ENCODE measurements around the gene BPI.
"Not testable (repeated sequence)": the region's sequence is repeated elsewhere in the genome, so short reads cannot be mapped to it uniquely, and the experiment has no call there.

BPI gene

GRCh38 chr20:38311091-38311490, 7.1 kb downstream of the BPI start:
- Histone ChIP-seq H3K27me3 (ENCODE audit: control insufficient read depth in 5 of 5, insufficient read depth in 4 of 5, low read length in 5 of 5) (peaks cover 0 to 17% (median 0%) of the 10 kb centered on the region in 5 donors), H3K9me3 (ENCODE audit: control insufficient read depth in 5 of 5, low read length in 5 of 5) (peaks cover 0 to 11% (median 2%) of the 10 kb centered on the region in 5 donors), H3K27ac (ENCODE audit: low read depth, low read length) (no peak overlapping the region), H3K9ac (ENCODE audit: low read length in 5 of 5) (no peak overlapping the region), H3K4me3 (ENCODE audit: low read depth in 1 of 5, low read length in 5 of 5) (no peak overlapping the region), H3K4me1 (ENCODE audit: control insufficient read depth in 5 of 5, insufficient read depth in 5 of 5, low read length in 5 of 5) (no peaks in the 10 kb centered on the region), H3K36me3 (ENCODE audit: control insufficient read depth in 5 of 5, insufficient read depth in 5 of 5, low read length in 5 of 5) (no peaks in the 10 kb centered on the region)

DNA sequence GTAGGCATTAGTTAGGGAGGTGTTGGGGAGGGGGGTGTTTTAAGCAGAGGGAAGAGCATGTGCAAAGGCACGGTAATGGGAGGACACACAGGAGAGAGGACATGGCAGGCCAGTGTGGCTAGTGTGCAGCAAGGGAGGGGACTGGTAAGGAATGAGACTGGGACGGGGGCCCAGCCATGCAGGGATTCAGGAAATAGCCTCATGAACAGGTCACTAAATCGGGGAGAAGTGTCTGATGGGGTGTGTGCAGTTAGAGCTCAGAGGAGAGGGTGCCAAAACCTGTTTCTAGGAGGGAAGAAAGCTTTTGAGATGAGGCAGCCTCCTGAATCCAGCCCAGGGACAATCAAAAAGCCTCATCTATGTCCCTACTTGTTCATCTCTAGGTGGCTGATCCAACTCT, 7.5 kb downstream of the BPI start:
- Histone ChIP-seq H3K27me3 (ENCODE audit: control insufficient read depth in 5 of 5, insufficient read depth in 4 of 5, low read length in 5 of 5) (peaks cover 0 to 17% (median 0%) of the 10 kb centered on the region in 5 donors), H3K9me3 (ENCODE audit: control insufficient read depth in 5 of 5, low read length in 5 of 5) (peaks cover 0 to 11% (median 2%) of the 10 kb centered on the region in 5 donors), H3K9ac (ENCODE audit: low read length in 5 of 5) (no peak overlapping the region), H3K27ac (ENCODE audit: low read depth, low read length) (no peak overlapping the region), H3K4me3 (ENCODE audit: low read depth in 1 of 5, low read length in 5 of 5) (no peak overlapping the region), H3K36me3 (ENCODE audit: control insufficient read depth in 5 of 5, insufficient read depth in 5 of 5, low read length in 5 of 5) (no peaks in the 10 kb centered on the region), H3K4me1 (ENCODE audit: control insufficient read depth in 5 of 5, insufficient read depth in 5 of 5, low read length in 5 of 5) (no peaks in the 10 kb centered on the region)

DNA sequence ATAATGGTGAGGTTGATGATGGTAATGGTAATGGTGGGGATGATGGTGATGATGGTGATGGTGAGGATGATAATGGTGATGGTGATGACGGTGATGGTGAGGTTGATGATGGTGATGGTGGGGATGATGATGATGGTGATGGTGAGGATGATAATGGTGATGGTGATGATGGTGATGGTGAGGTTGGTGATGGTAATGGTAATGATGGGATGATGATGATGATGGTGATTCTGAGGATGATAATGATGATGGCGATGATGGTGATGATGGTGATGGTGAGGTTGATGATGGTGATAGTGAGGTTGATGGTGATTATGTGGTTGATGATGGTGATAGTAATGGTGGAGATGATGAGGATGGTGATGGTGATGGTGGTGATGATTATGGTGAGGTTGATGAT, 9.7 kb downstream of the BPI start:
- Histone ChIP-seq H3K27me3 (ENCODE audit: control insufficient read depth in 5 of 5, insufficient read depth in 4 of 5, low read length in 5 of 5) (peaks cover 0 to 13% (median 0%) of the 10 kb centered on the region in 5 donors), H3K27ac (ENCODE audit: low read depth, low read length) (no peak overlapping the region), H3K36me3 (ENCODE audit: control insufficient read depth in 5 of 5, insufficient read depth in 5 of 5, low read length in 5 of 5) (no peaks in the 10 kb centered on the region), H3K4me1 (ENCODE audit: control insufficient read depth in 5 of 5, insufficient read depth in 5 of 5, low read length in 5 of 5) (no peaks in the 10 kb centered on the region), H3K9me3 (ENCODE audit: control insufficient read depth in 5 of 5, low read length in 5 of 5) (peaks cover 0 to 11% (median 2%) of the 10 kb centered on the region in 5 donors), H3K4me3 (ENCODE audit: low read depth in 1 of 5, low read length in 5 of 5) (no peak overlapping the region), H3K9ac (ENCODE audit: low read length in 5 of 5) (no peak overlapping the region)

- peaks cover 0 to 14% (median 0%) of the 10 kb centered on the region in 5 donors for H3K27me3 ChIP-seq (ENCODE audit: control insufficient read depth in 5 of 5, insufficient read depth in 4 of 5, low read length in 5 of 5)
- H3K4me3 ChIP-seq (ENCODE audit: low read depth in 1 of 5, low read length in 5 of 5); H3K9me3 ChIP-seq (ENCODE audit: control insufficient read depth in 5 of 5, low read length in 5 of 5); H3K4me1 ChIP-seq (ENCODE audit: control insufficient read depth in 5 of 5, insufficient read depth in 5 of 5, low read length in 5 of 5); H3K27ac ChIP-seq (ENCODE audit: low read depth, low read length); H3K9ac ChIP-seq (ENCODE audit: low read length in 5 of 5); H3K36me3 ChIP-seq (ENCODE audit: control insufficient read depth in 5 of 5, insufficient read depth in 5 of 5, low read length in 5 of 5): not testable (repeated sequence)
Observed at GRCh38 chr20:38314350-38314749, 10.4 kb downstream of the BPI start.

- Histone ChIP-seq H3K9me3 (ENCODE audit: control insufficient read depth in 5 of 5, low read length in 5 of 5) (peaks cover 0 to 6% (median 0%) of the 10 kb centered on the region in 5 donors), H3K4me1 (ENCODE audit: control insufficient read depth in 5 of 5, insufficient read depth in 5 of 5, low read length in 5 of 5) (no peaks in the 10 kb centered on the region), H3K36me3 (ENCODE audit: control insufficient read depth in 5 of 5, insufficient read depth in 5 of 5, low read length in 5 of 5) (no peaks in the 10 kb centered on the region), H3K9ac (ENCODE audit: low read length in 5 of 5) (no peak overlapping the region), H3K27ac (ENCODE audit: low read depth, low read length) (no peak overlapping the region), H3K4me3 (ENCODE audit: low read depth in 1 of 5, low read length in 5 of 5) (no peak overlapping the region), H3K27me3 (ENCODE audit: control insufficient read depth in 5 of 5, insufficient read depth in 4 of 5, low read length in 5 of 5) (peaks cover 0 to 13% (median 3%) of the 10 kb centered on the region in 5 donors)
Observed at GRCh38 chr20:38315290-38315966, 11.5 kb downstream of the BPI start.

GRCh38 chr20:38316341-38316740, 12.4 kb downstream of the BPI start:
- Histone ChIP-seq H3K4me1 (ENCODE audit: control insufficient read depth in 5 of 5, insufficient read depth in 5 of 5, low read length in 5 of 5) (no peaks in the 10 kb centered on the region), H3K36me3 (ENCODE audit: control insufficient read depth in 5 of 5, insufficient read depth in 5 of 5, low read length in 5 of 5) (no peaks in the 10 kb centered on the region), H3K27ac (ENCODE audit: low read depth, low read length) (no peak overlapping the region), H3K9ac (ENCODE audit: low read length in 5 of 5) (no peak overlapping the region), H3K4me3 (ENCODE audit: low read depth in 1 of 5, low read length in 5 of 5) (no peak overlapping the region), H3K9me3 (ENCODE audit: control insufficient read depth in 5 of 5, low read length in 5 of 5) (peaks cover 0 to 6% (median 0%) of the 10 kb centered on the region in 5 donors), H3K27me3 (ENCODE audit: control insufficient read depth in 5 of 5, insufficient read depth in 4 of 5, low read length in 5 of 5) (peaks cover 0 to 13% (median 3%) of the 10 kb centered on the region in 5 donors)

GRCh38 chr20:38317422-38317821, 13.5 kb downstream of the BPI start:
- no peak overlapping the region for H3K27ac ChIP-seq (ENCODE audit: low read depth, low read length)
- H3K27me3 ChIP-seq (ENCODE audit: control insufficient read depth in 5 of 5, insufficient read depth in 4 of 5, low read length in 5 of 5): peaks cover 0 to 7% (median 3%) of the 10 kb centered on the region in 5 donors
- H3K9me3 ChIP-seq (ENCODE audit: control insufficient read depth in 5 of 5, low read length in 5 of 5): peaks cover 0 to 6% (median 0%) of the 10 kb centered on the region in 5 donors
- no peak overlapping the region for H3K9ac ChIP-seq (ENCODE audit: low read length in 5 of 5)
- no peaks in the 10 kb centered on the region for H3K4me1 ChIP-seq (ENCODE audit: control insufficient read depth in 5 of 5, insufficient read depth in 5 of 5, low read length in 5 of 5)
- H3K4me3 ChIP-seq (ENCODE audit: low read depth in 1 of 5, low read length in 5 of 5): no peak overlapping the region
- H3K36me3 ChIP-seq (ENCODE audit: control insufficient read depth in 5 of 5, insufficient read depth in 5 of 5, low read length in 5 of 5): no peaks in the 10 kb centered on the region

DNA sequence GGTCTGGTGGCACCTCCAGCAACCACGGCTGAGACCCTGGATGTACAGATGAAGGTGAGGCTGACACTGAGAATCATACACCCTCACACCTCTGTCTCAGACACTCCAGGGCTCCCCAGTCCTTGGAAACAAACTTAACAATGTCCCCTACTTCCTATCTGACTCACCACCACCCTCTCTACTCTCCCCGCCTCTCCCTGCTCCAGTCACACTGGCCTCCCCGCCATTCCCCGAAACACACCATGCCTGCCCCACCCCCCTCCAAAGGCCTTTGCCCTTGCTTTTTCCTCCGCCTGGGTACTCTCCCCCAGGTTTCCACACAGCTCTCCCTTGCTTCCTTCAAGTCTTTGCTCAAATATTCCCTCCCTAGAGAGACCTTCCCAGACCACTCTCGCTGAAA, 16.3 kb downstream of the BPI start:
- H3K27ac ChIP-seq (ENCODE audit: low read depth, low read length): no peak overlapping the region
- H3K36me3 ChIP-seq (ENCODE audit: control insufficient read depth in 5 of 5, insufficient read depth in 5 of 5, low read length in 5 of 5): no peaks in the 10 kb centered on the region
- no peak overlapping the region for H3K9ac ChIP-seq (ENCODE audit: low read length in 5 of 5)
- peaks cover 0 to 7% (median 3%) of the 10 kb centered on the region in 5 donors for H3K27me3 ChIP-seq (ENCODE audit: control insufficient read depth in 5 of 5, insufficient read depth in 4 of 5, low read length in 5 of 5)
- H3K9me3 ChIP-seq (ENCODE audit: control insufficient read depth in 5 of 5, low read length in 5 of 5): peaks cover 0 to under 1% (median 0%) of the 10 kb centered on the region in 5 donors
- no peak overlapping the region for H3K4me3 ChIP-seq (ENCODE audit: low read depth in 1 of 5, low read length in 5 of 5)
- no peaks in the 10 kb centered on the region for H3K4me1 ChIP-seq (ENCODE audit: control insufficient read depth in 5 of 5, insufficient read depth in 5 of 5, low read length in 5 of 5)

DNA sequence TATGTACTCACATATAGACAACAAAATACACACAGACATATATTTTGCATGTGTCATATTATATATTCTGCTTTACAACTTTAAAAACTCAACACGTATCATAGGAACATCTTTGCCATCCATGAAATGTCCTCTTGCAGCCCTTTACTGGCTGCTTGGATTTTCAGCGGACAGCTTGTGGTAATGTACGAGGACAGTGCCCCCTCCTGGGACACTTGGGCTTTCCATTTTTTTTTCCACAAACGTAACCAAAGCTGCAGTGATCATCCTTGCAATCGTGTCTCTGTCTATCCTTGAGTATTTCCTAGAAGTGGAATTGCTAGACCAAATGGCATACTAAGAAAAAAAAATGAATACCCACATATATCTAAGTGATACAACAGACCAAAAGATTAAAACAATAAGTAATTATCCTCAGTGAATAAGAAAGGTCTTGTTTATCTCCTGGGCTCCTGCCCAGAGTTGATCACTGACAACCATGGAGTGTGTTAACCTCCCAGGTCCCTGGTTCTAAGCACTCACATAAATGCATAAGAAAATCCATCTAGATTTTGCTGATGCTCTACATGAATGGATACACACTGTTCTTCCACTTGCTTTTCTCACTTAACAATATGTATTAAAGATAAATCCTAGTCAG, 18.1 kb downstream of the BPI start:
- Histone ChIP-seq H3K36me3 (ENCODE audit: control insufficient read depth in 5 of 5, insufficient read depth in 5 of 5, low read length in 5 of 5) (no peaks in the 10 kb centered on the region), H3K27me3 (ENCODE audit: control insufficient read depth in 5 of 5, insufficient read depth in 4 of 5, low read length in 5 of 5) (peaks cover 0 to 7% (median 3%) of the 10 kb centered on the region in 5 donors), H3K9me3 (ENCODE audit: control insufficient read depth in 5 of 5, low read length in 5 of 5) (peaks cover 0 to 6% (median 2%) of the 10 kb centered on the region in 5 donors), H3K27ac (ENCODE audit: low read depth, low read length) (no peak overlapping the region), H3K4me3 (ENCODE audit: low read depth in 1 of 5, low read length in 5 of 5) (no peak overlapping the region), H3K9ac (ENCODE audit: low read length in 5 of 5) (no peak overlapping the region), H3K4me1 (ENCODE audit: control insufficient read depth in 5 of 5, insufficient read depth in 5 of 5, low read length in 5 of 5) (no peaks in the 10 kb centered on the region)

GRCh38 chr20:38324159-38324558, 20.2 kb downstream of the BPI start:
- Histone ChIP-seq H3K9ac (ENCODE audit: low read length in 5 of 5) (no peak overlapping the region), H3K4me3 (ENCODE audit: low read depth in 1 of 5, low read length in 5 of 5) (no peak overlapping the region), H3K27ac (ENCODE audit: low read depth, low read length) (no peak overlapping the region), H3K4me1 (ENCODE audit: control insufficient read depth in 5 of 5, insufficient read depth in 5 of 5, low read length in 5 of 5) (no peaks in the 10 kb centered on the region), H3K27me3 (ENCODE audit: control insufficient read depth in 5 of 5, insufficient read depth in 4 of 5, low read length in 5 of 5) (peaks cover 0 to 11% (median 3%) of the 10 kb centered on the region in 5 donors), H3K9me3 (ENCODE audit: control insufficient read depth in 5 of 5, low read length in 5 of 5) (peaks cover 0 to 6% (median 2%) of the 10 kb centered on the region in 5 donors), H3K36me3 (ENCODE audit: control insufficient read depth in 5 of 5, insufficient read depth in 5 of 5, low read length in 5 of 5) (no peaks in the 10 kb centered on the region)
